ENCODE measurements around the gene MT1A.
A peak's percentile ranks its signal among the peaks of the same experiment; 100 is the strongest.

MT1A gene

DNA sequence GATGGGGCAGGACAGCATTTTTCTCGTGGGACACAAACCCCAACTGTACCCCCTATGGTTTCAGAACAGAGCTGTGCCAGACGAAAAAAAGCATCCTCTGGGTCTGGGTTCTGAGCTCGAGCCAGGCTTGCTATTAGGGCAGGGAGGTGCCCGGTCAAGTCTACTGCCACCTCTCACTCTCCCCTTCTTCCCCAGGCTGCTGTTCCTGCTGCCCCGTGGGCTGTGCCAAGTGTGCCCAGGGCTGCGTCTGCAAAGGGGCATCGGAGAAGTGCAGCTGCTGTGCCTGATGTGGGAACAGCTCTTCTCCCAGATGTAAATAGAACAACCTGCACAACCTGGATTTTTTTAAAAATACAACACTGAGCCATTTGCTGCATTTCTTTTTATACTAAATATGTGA is 11.8 kb upstream of the MT1A start:
- Histone ChIP-seq H3K4me3 (ENCODE audit: low read length) (peak overlapping the region; percentile 86), H3K9me3 (ENCODE audit: control insufficient read depth, low read length) (no peaks in the 10 kb centered on the region), H3K36me3 (ENCODE audit: control insufficient read depth, insufficient read depth, low read length) (no peaks in the 10 kb centered on the region), H3K4me1 (ENCODE audit: control insufficient read depth, insufficient read depth, low read length) (peaks cover 11% of the 10 kb centered on the region), H3K27me3 (ENCODE audit: control insufficient read depth, insufficient read depth, low read length) (peaks cover 2% of the 10 kb centered on the region), H3K9ac (ENCODE audit: low read length) (peak overlapping the region; percentile 89)

DNA sequence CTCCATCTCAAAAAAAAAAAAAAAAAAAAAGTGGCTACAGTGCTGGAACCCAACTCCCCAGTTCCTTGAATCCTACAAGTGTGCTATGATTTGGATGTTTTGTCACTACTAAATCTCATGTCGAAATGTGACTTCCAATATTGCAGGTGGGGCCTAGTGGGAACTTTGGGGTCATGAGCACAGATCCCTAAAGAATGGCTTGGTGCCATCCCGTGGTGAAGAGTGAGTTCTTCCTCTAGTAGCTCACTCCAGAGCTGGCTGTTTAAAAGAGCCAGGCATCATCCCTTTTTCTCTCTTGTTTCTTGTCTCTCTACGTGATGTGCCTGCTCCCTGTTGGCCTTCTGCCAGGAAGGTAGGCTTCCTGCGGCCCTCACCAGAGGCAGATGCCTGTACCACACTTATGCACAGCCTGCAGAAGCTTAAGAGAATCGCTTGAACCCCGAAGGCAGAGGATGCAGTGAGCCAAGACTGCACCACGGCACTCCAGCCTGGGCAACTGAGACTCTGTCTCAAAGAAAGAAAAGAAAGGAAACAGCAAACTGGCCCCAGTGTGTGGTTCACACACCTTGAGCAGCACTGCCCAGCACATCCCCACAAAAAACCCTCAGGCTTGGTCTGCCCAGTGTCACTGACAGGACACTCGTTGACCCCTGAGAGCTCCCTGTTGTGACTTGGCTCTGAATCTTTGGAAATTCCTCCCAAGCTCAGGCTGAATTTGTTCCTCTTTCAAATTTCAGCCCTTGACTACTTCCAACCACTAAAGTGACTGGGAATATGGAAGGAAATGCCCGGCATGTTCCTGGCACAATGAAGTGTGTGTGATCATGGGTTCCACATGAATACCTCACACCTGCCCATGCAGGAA is 9.7 kb upstream of the MT1A start:
- H3K27me3 ChIP-seq (ENCODE audit: control insufficient read depth, insufficient read depth, low read length) = peaks cover 20% of the 10 kb centered on the region
- H3K9ac ChIP-seq (ENCODE audit: low read length) = no peak overlapping the region
- no peak overlapping the region for H3K4me3 ChIP-seq (ENCODE audit: low read length)
- no peaks in the 10 kb centered on the region for H3K9me3 ChIP-seq (ENCODE audit: control insufficient read depth, low read length)
- H3K36me3 ChIP-seq (ENCODE audit: control insufficient read depth, insufficient read depth, low read length) = no peaks in the 10 kb centered on the region
- peaks cover 23% of the 10 kb centered on the region for H3K4me1 ChIP-seq (ENCODE audit: control insufficient read depth, insufficient read depth, low read length)

DNA sequence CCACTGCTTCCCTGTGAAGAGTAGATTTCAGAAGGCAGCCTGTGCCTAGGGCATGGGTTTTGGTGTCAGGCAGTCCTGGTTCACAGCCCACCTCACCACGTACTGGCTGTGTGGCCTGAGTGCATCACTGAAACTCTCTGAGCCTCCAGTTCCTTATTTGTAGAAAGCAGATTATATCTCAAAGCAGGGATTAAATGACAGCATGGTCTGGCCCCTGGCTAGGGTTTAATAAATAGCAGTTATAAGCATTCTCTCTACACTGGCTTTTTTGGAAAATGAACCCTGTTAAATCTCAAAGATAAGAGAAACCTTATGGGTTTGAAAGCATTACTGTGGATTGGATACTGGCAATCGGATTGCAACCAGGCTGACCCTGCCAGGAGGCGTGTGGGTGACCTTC is 8.9 kb upstream of the MT1A start:
- no peak overlapping the region for H3K9ac ChIP-seq (ENCODE audit: low read length)
- H3K27me3 ChIP-seq (ENCODE audit: control insufficient read depth, insufficient read depth, low read length) = peaks cover 28% of the 10 kb centered on the region
- no peaks in the 10 kb centered on the region for H3K36me3 ChIP-seq (ENCODE audit: control insufficient read depth, insufficient read depth, low read length)
- no peaks in the 10 kb centered on the region for H3K9me3 ChIP-seq (ENCODE audit: control insufficient read depth, low read length)
- H3K4me1 ChIP-seq (ENCODE audit: control insufficient read depth, insufficient read depth, low read length) = peaks cover 24% of the 10 kb centered on the region
- no peak overlapping the region for H3K4me3 ChIP-seq (ENCODE audit: low read length)

DNA sequence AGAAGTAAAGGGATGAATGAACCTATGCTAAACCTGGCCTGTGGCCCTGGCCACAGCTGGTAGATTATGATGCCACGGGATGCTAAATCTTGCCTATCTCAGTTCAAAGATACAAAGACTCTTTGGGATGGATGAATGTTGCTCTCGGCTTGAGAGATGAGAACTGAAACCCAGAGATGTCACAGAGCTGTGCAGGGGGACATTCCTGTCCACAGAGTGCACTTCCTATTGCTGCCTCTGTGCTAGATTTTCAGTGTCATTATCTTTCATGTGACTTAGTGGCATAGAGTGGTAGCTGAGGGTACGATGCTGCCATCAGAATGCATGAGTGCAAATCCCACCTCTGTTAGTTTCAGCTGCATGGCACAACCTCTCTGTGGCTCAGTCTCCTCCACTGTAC is 8.3 kb upstream of the MT1A start:
- Histone ChIP-seq H3K4me3 (ENCODE audit: low read length) (no peak overlapping the region), H3K9ac (ENCODE audit: low read length) (no peak overlapping the region), H3K27me3 (ENCODE audit: control insufficient read depth, insufficient read depth, low read length) (peaks cover 34% of the 10 kb centered on the region), H3K36me3 (ENCODE audit: control insufficient read depth, insufficient read depth, low read length) (no peaks in the 10 kb centered on the region), H3K4me1 (ENCODE audit: control insufficient read depth, insufficient read depth, low read length) (peaks cover 27% of the 10 kb centered on the region), H3K9me3 (ENCODE audit: control insufficient read depth, low read length) (no peaks in the 10 kb centered on the region)

DNA sequence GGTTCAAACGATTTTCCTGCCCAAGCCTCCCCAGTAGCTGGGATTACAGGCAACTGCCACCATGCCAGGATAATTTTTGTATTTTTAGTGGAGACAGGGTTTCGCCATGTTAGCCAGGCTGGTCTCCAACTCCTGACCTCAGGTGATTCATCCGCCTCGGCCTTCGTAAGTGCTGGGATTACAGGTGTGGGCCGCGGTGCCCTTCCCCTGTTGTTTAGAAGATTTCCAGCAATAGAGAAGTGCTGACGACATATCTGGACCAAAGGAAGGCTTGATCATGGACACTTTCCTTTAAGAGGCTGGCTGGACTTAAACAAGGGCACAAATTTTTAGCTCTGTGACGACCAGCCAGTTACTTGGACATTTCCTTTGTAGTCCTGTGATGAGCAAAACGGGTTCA is 7.3 kb upstream of the MT1A start:
- Histone ChIP-seq H3K9ac (ENCODE audit: low read length) (no peak overlapping the region), H3K36me3 (ENCODE audit: control insufficient read depth, insufficient read depth, low read length) (no peaks in the 10 kb centered on the region), H3K4me3 (ENCODE audit: low read length) (no peak overlapping the region), H3K4me1 (ENCODE audit: control insufficient read depth, insufficient read depth, low read length) (peaks cover 29% of the 10 kb centered on the region), H3K27me3 (ENCODE audit: control insufficient read depth, insufficient read depth, low read length) (peaks cover 45% of the 10 kb centered on the region), H3K9me3 (ENCODE audit: control insufficient read depth, low read length) (no peaks in the 10 kb centered on the region)

DNA sequence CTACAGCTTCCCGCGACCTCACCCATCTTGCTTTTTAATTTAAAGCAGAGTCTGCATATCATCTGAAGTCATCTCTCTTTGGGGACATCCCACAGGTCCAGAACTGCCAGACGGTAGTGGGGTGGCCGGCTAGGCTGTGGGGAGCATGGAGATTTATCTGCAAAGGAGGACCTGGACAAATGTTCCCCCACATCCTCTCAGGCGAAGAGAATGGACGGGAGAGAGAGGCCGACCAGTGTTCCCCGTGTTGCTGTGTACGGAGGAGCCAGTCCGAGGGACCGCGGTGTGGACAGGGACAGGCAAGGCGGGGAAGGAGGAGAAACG is 6.7 kb upstream of the MT1A start:
- H3K36me3 ChIP-seq (ENCODE audit: control insufficient read depth, insufficient read depth, low read length) = no peaks in the 10 kb centered on the region
- peaks cover 29% of the 10 kb centered on the region for H3K4me1 ChIP-seq (ENCODE audit: control insufficient read depth, insufficient read depth, low read length)
- peaks cover 50% of the 10 kb centered on the region for H3K27me3 ChIP-seq (ENCODE audit: control insufficient read depth, insufficient read depth, low read length)
- no peaks in the 10 kb centered on the region for H3K9me3 ChIP-seq (ENCODE audit: control insufficient read depth, low read length)
- peak overlapping the region; percentile 78 for H3K9ac ChIP-seq (ENCODE audit: low read length)
- H3K4me3 ChIP-seq (ENCODE audit: low read length) = peak overlapping the region; percentile 25

DNA sequence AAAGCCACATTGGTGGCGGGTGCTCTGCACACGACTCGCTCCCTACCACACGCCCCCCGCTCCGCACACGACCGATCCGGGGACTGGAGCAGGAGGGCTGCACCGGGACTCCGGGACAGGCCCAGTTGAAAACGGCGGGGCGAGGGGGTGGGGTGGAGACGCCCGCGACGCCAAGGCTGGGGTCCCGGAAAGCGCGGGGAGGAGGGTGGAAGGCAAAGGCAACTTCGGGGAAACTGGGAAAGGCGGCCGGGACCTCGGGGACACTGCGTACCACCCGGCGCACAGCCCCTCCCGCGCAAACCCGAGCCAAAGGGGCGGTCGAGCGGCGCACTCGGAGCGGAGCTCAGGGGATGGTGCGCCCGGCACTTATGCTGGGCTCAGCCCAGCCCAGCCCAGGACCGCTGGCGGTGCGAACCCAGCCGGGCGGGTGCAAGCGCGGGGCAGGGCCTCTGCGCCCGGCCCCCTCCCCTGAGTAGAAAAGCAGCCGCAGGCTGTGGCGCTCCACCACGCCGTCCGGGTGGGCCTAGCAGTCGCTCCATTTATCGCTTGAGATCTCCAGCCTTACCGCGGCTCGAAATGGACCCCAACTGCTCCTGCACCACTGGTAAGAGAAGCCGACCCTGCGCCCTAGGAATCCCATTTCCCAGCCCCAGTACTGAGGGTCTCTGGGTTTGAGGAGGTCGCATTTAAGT is 6.2 kb upstream of the MT1A start, which contains the start of gene MT1M:
TSS of gene MT1M (plus strand) at position 504 of the 692 bp plus-strand sequence. CDS start at position 577, 73 bp downstream.
- Histone ChIP-seq H3K4me1 (ENCODE audit: control insufficient read depth, insufficient read depth, low read length) (peaks cover 24% of the 10 kb centered on the region), H3K27me3 (ENCODE audit: control insufficient read depth, insufficient read depth, low read length) (peaks cover 50% of the 10 kb centered on the region), H3K36me3 (ENCODE audit: control insufficient read depth, insufficient read depth, low read length) (no peaks in the 10 kb centered on the region), H3K9ac (ENCODE audit: low read length) (peak within 1 kb of the TSS; percentile 78), H3K4me3 (ENCODE audit: low read length) (peak within 1 kb of the TSS; percentile 25), H3K9me3 (ENCODE audit: control insufficient read depth, low read length) (no peaks in the 10 kb centered on the region)

DNA sequence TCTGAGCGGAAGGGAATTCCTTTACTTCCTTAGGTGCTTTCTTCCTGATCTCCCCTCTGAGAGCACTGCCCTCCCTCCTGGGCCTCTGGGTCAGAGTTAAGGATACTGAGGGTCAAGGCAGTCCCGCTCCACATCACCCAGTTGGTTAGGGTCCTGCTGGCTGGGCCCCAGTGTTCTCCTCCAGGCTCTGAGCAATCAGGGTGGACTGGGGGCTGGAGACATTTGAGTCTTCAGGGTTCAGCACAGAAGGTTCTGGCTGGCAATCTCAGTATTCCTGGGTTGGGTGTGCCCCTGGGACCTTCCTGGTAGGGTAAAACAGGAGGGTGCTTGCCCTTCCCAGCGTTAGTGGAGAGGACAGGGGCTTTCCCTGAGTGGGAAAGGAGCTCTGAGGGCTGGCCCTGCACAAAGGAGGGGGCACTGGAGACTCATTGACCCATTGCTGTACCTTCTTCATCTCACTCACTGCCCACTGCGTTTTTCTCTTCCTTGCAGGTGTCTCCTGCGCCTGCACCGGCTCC is 5.6 kb upstream of the MT1A start:
- H3K4me1 ChIP-seq (ENCODE audit: control insufficient read depth, insufficient read depth, low read length) = peaks cover 28% of the 10 kb centered on the region
- H3K4me3 ChIP-seq (ENCODE audit: low read length) = peak overlapping the region; percentile 15
- peak overlapping the region; percentile 78 for H3K9ac ChIP-seq (ENCODE audit: low read length)
- H3K9me3 ChIP-seq (ENCODE audit: control insufficient read depth, low read length) = no peaks in the 10 kb centered on the region
- H3K36me3 ChIP-seq (ENCODE audit: control insufficient read depth, insufficient read depth, low read length) = no peaks in the 10 kb centered on the region
- H3K27me3 ChIP-seq (ENCODE audit: control insufficient read depth, insufficient read depth, low read length) = peaks cover 55% of the 10 kb centered on the region

DNA sequence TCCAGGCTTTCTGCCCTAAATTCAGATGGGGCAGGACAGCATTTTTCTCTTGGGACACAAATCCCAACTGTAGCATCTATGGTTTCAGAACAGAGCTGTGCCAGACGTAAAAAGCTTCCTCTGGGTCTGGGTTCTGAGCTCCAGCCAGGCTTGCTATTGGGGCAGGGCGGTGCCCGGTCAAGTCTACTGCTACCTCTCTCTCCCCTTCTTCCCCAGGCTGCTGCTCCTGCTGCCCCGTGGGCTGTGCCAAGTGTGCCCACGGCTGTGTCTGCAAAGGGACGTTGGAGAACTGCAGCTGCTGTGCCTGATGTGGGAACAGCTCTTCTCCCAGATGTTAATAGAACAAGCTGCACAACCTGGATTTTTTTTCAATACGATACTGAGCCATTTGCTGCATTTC is 4.9 kb upstream of the MT1A start:
- Histone ChIP-seq H3K4me3 (ENCODE audit: low read length) (no peak overlapping the region), H3K4me1 (ENCODE audit: control insufficient read depth, insufficient read depth, low read length) (peaks cover 34% of the 10 kb centered on the region), H3K9me3 (ENCODE audit: control insufficient read depth, low read length) (no peaks in the 10 kb centered on the region), H3K36me3 (ENCODE audit: control insufficient read depth, insufficient read depth, low read length) (no peaks in the 10 kb centered on the region), H3K9ac (ENCODE audit: low read length) (peak overlapping the region; percentile 78), H3K27me3 (ENCODE audit: control insufficient read depth, insufficient read depth, low read length) (peaks cover 57% of the 10 kb centered on the region)

DNA sequence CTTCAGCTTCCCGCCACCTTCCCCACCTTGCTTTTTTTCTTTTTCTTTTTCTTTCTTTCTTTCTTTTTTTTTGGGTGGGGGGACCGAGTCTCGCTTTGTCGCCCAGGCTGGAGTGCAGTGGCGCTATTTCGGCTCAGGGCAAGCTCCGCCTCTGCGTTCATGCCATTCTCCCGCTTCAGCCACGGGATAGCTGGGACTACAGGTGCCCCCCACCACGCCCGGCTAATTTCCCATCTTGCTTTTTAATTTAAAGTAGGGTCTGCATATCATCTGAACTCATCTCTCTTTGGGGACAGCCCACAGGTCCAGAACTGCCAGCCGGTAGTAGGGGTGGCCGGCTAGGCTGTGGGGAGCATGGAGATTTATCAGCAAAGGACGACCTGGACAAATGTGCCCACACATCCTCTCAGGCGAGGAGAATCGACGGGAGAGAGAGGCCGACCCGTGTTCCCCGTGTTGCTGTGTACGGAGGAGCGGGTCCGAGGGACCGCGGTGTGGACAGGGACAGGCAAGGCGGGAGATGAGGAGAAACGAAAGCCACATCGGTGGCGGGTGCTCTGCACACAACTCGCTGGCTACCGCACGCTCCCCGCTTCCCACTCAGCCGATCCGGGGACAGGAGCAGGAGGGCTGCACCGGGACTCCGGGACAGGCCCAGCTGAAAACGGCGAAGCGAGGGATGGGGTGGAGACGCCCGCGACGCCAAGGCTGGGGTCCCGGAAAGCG is 3.6 kb upstream of the MT1A start:
- H3K4me3 ChIP-seq (ENCODE audit: low read length) = no peak overlapping the region
- H3K9ac ChIP-seq (ENCODE audit: low read length) = no peak overlapping the region
- H3K27me3 ChIP-seq (ENCODE audit: control insufficient read depth, insufficient read depth, low read length) = peaks cover 57% of the 10 kb centered on the region
- no peaks in the 10 kb centered on the region for H3K36me3 ChIP-seq (ENCODE audit: control insufficient read depth, insufficient read depth, low read length)
- H3K4me1 ChIP-seq (ENCODE audit: control insufficient read depth, insufficient read depth, low read length) = peaks cover 46% of the 10 kb centered on the region
- H3K9me3 ChIP-seq (ENCODE audit: control insufficient read depth, low read length) = no peaks in the 10 kb centered on the region

DNA sequence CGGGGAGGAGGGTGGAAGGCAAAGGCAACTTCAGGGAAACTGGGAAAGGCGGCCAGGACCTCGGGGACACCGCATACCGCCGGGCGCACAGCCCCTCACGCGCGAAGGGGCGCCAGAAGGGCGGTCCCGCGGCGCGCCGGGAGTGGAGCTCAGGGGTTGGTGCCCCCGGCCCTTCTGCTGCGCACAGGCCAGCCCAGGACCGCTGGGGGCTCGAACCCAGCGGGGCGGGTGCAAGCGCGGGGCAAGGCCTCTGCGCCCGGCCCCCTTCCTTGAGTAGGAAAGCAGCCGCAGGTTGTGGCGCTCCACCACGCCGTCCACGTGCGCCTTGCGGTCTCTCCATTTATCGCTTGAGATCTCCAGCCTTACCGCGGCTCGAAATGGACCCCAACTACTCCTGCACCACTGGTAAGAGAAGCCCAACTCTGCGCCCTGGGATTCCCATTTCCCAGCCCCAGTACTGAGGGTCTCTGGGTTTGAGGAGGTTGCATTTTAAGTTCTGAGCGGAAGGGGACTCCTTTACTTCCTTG is 3.0 kb upstream of the MT1A start:
- Histone ChIP-seq H3K4me3 (ENCODE audit: low read length) (no peak overlapping the region), H3K27me3 (ENCODE audit: control insufficient read depth, insufficient read depth, low read length) (peaks cover 57% of the 10 kb centered on the region), H3K9ac (ENCODE audit: low read length) (no peak overlapping the region), H3K4me1 (ENCODE audit: control insufficient read depth, insufficient read depth, low read length) (peaks cover 46% of the 10 kb centered on the region), H3K9me3 (ENCODE audit: control insufficient read depth, low read length) (no peaks in the 10 kb centered on the region), H3K36me3 (ENCODE audit: control insufficient read depth, insufficient read depth, low read length) (no peaks in the 10 kb centered on the region)

All from mucosa of stomach (tissue), 1 donor.